HAP-1 (cell line): ENCODE data around the gene VPREB3.

Source experiments
- DNase-seq, 2 experiments: peaks; one replicate each; pipeline ENCODE4 v3.0.0-alpha.2; 2016 to 2020; ENCODE audit warnings: low spot score in 2 of 2
- H3K27me3 ChIP-seq: fragments of 250-450 bp; sonication (Bioruptor Pico); 2 replicates; pipeline ENCODE4 v1.5.1; 2020; ENCODE audit warnings: low read depth, mild to moderate bottlenecking, moderate library complexity
- H3K36me3 ChIP-seq: fragments of 250-450 bp; sonication (Bioruptor Pico); replicated peaks from 2 replicates; pipeline ENCODE4 v1.5.1; 2020; ENCODE audit warnings: mild to moderate bottlenecking
- H3K4me1 ChIP-seq: fragments of 250-450 bp; sonication (Bioruptor Pico); 2 replicates; pipeline ENCODE4 v1.5.1; 2020; ENCODE audit warnings: mild to moderate bottlenecking
- H3K4me3 ChIP-seq: fragments of 250-450 bp; sonication (Bioruptor Pico); 2 replicates; pipeline ENCODE4 v1.5.1; 2020; ENCODE audit warnings: mild to moderate bottlenecking, moderate library complexity
- H3K9me3 ChIP-seq: fragments of 250-450 bp; sonication (Bioruptor Pico); 2 replicates; pipeline ENCODE4 v1.5.1; 2020; ENCODE audit warnings: mild to moderate bottlenecking, moderate library complexity
- in situ Hi-C: fragments of 300-500 bp; cut with MboI; formaldehyde crosslinking; loops from 3 replicates; pipeline ENCODE4 v1.14.3; 2020; ENCODE audit warnings: low sequenced_read_pairs, inconsistent platforms, mixed read lengths

VPREB3 gene

DNA sequence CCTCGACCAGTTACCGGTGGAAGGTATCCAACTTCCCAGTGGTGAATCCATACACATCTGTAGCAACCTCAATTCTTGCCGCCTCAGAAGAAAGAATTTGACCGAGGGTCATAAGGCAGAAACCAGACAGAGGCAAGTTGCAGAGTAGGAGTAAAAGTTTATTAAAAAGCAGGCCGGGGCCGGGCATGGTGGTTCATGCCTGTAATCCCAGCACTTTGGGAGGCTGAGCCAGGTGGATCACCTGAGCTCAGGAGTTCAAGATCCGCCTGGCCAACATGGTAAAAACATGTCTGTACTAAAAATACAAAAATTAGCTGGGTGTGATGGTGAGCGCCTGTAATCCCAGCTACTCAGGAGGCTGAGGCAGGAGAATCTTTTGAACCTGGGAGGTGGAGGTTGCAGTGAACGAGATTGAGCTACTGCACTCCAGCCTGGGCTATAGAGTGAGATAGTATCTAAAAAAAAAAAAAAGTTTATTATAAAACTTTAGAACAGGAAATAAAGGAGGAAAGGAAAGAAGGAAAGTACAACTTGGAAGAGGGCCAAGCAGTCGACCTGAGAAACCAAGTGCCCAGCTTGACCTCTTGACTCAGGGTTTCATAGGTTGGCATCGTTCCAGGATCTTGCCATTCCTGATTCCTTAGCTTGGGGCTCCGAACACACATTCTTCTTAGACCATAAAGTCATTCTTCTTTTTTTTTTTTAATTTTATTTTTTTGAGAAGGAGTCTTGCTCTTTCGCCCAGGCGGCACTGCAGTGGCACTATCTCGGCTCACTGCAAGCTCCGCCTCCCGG, 35.7 kb downstream of the VPREB3 start:
- Histone ChIP-seq H3K27me3 (no peaks in the 10 kb centered on the region), H3K9me3 (no peaks in the 10 kb centered on the region), H3K36me3 (peaks cover 8% of the 10 kb centered on the region), H3K4me3 (no peak overlapping the region), H3K4me1 (no peaks in the 10 kb centered on the region; the same call in 1 of the 2 replicates)
- DNase-seq, result no peak
- in situ Hi-C loops, result no loop called here

DNA sequence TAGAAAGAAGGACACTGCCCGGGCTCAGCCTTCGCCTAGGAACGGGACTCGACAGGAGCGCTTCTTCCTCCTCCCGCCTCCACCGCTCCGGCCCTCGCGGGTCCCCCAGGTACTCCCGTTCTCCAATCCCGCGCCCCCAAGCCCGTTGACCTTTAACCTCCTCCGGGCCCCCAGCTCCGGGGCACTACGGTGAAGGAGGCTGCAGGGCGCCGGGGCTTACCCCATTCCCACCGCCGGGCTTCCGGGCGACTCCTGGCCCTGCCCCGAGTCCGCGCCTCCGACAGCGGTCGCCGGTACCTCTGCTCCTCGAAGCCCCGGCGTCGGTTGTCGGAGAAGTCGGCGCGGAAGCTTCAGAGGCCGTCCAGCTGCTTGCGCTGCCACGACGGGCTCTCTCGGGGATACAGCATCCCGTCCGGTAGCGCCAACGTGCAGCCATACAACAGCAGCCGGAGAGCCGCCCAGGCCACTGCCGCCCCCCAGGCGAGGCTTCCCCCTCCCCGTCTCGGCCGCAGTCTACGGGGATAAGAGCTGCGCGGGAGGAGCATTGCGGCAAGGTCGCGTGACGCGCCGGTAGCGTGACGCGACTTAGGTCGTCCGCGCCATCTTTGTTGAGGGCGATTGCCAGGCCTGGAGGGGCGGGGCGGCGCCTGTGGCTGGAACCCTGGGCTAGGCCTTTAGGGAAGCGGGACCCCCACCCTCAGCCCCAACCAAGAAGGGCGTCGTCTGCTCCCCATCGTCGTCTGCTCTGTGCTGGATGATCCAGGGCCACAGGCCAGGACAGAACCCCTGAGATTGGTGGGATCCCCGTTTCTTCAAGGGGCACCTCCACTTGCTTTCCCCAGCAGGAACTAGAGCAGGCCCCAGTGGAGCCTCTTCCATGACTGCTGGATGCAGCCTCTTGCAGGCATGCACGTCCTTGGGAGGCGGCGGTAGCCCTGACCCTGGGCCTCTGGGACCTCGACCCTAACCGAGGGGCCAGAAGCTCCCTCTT, 37.1 kb downstream of the VPREB3 start:
- Histone ChIP-seq H3K4me3 (peak overlapping the region; percentile 90), H3K9me3 (no peaks in the 10 kb centered on the region), H3K4me1 (no peaks in the 10 kb centered on the region; the same call in 1 of the 2 replicates), H3K27me3 (no peaks in the 10 kb centered on the region), H3K36me3 (peaks cover 16% of the 10 kb centered on the region)
- in situ Hi-C loops, result no loop called here
- peak; percentile 86 to 92 for DNase-seq

GRCh38 chr22:23715806-23716375, 38.3 kb downstream of the VPREB3 start:
- no peaks in the 10 kb centered on the region for H3K9me3 ChIP-seq
- H3K36me3 ChIP-seq, result peaks cover 23% of the 10 kb centered on the region
- no peaks in the 10 kb centered on the region for H3K27me3 ChIP-seq
- in situ Hi-C loops, result no loop called here
- DNase-seq, result no peak
- no peaks in the 10 kb centered on the region; the same call in 1 of the 2 replicates for H3K4me1 ChIP-seq
- peak overlapping the region; percentile 90 for H3K4me3 ChIP-seq

DNA sequence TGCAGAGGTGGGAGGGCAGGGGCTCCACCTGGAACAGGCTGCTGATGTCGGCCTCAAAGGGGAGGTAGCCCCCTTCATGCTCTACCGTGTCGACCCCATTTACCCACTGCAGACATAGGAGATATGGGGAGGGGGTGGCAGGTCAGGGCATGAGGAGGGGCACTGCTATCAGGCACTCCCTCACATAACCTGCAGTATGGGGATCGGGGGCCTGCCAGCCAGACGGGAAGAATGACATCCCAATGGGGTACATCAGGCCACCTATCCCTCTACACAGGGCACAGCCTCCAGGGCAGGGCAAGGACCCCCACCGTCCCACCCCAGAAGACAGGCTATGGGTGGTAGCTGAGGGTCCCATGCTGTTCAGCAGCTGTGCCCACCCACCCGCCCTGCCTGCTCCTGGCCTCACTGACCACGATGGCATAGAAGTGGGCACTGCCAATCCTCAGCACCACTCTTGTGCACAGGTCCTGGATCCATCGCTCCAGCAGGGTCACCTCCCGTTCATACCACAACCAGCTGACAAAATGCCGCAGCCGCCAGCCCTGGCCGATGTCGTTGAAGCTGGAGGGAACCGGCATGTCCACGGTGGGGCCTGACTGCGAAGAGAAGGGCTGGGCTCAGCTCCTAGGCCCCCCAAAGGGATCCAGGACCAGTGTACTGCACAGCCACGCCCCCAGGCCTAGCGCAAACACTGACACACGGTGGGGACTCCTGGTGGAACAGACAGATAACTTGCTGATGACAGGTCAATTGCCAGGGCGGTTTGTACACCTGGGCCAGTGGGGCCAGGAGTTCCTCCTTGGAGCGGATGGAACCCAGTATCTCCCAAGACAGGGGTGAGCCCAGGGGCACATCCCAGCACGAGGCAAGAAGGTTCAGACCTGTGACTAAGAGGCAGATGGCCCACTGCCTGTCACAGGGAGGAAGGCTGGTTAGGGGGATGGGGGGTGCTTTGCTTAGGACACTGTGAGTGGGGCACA, 39.3 kb downstream of the VPREB3 start:
- Histone ChIP-seq H3K36me3 (peaks cover 33% of the 10 kb centered on the region), H3K4me3 (no peak overlapping the region), H3K4me1 (no peaks in the 10 kb centered on the region; the same call in 1 of the 2 replicates), H3K27me3 (no peaks in the 10 kb centered on the region), H3K9me3 (no peaks in the 10 kb centered on the region)
- peak in 1 of 2 experiments; percentile 17 for DNase-seq
- in situ Hi-C loops, result no loop called here

DNA sequence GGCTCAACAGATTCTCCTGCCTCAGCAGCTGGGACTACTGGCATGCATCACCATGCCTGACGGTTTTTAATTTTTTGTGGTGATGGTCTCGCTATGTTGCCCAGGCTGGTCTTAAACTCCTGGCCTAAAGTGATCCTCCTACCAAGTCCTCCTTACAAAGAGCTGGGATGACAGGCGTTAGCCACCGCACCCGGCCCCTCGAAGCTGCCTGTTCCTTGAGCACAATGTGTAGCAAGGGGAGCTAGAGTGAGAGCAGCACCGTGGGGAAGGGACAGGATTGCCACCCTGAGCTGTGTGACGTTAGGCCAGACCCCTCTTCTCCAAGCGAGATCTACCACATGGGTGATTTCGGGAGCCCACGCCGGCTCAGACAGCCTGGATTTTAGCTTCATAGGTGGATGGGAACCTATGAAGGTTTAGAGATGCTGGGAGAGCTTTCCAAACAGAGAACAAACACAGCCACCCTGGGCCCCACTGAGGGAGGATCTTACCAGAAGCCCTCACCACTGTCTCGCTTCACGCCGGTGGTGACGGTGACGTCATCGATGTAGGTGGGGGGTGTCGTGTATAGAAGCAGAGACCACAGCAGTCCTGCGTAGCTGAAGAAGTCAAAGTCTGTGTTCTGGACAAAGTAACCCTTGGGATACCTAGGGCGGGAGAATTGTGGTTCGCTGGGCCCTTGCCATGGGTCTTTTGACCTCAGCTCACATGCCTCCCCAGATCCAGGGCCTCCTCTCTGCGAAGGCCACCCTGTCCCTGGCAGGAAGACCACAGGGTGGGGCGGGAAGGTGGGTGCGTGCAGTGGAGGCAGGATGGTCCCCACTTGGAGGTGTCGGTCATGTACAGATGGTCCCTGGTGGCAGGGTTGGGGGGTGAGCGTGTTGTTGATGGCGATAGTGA, 40.3 kb downstream of the VPREB3 start:
- Histone ChIP-seq H3K4me3 (no peak overlapping the region), H3K9me3 (no peaks in the 10 kb centered on the region), H3K36me3 (peaks cover 43% of the 10 kb centered on the region), H3K4me1 (no peaks in the 10 kb centered on the region; the same call in 1 of the 2 replicates), H3K27me3 (no peaks in the 10 kb centered on the region)
- no peak for DNase-seq
- in situ Hi-C loops, result no loop called here

DNA sequence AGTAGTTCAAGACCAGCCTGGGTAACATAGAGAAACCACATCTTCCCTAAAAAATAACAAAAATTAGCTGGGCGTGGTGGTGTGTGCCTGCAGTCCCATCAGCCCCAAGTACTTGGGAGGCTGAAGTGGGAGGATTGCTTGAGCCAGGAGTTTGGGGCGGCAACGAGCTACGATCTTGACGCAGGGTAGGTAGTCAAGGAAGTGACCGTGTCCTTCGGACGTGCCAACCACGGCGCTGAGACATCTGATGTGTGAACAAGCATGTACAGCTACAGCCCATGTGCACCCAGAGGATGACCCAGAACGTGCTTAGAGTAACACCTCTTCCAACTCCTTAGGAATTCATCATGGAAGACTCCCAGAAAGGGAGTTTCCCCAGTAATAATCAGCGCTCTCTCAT, 42.0 kb downstream of the VPREB3 start:
- H3K4me1 ChIP-seq, result no peaks in the 10 kb centered on the region; the same call in 1 of the 2 replicates
- H3K4me3 ChIP-seq, result no peak overlapping the region
- no peaks in the 10 kb centered on the region for H3K27me3 ChIP-seq
- DNase-seq, result no peak
- in situ Hi-C loops, result no loop called here
- peaks cover 57% of the 10 kb centered on the region for H3K36me3 ChIP-seq
- no peaks in the 10 kb centered on the region for H3K9me3 ChIP-seq

GRCh38 chr22:23709107-23709506, 45.1 kb downstream of the VPREB3 start:
- Histone ChIP-seq H3K27me3 (no peaks in the 10 kb centered on the region), H3K9me3 (no peaks in the 10 kb centered on the region), H3K4me1 (no peaks in the 10 kb centered on the region), H3K36me3 (peaks cover 86% of the 10 kb centered on the region), H3K4me3 (no peak overlapping the region)
- no peak for DNase-seq
- in situ Hi-C loops, result no loop called here

- no peak overlapping the region for H3K4me3 ChIP-seq
- no peaks in the 10 kb centered on the region for H3K4me1 ChIP-seq
- no peak for DNase-seq
- H3K36me3 ChIP-seq, result peaks cover 83% of the 10 kb centered on the region
- in situ Hi-C loops, result no loop called here
- no peaks in the 10 kb centered on the region for H3K27me3 ChIP-seq
- no peaks in the 10 kb centered on the region for H3K9me3 ChIP-seq
These were observed 46.0 kb downstream of the VPREB3 start for GRCh38 chr22:23708270-23708669.

GRCh38 chr22:23705358-23705757, 48.9 kb downstream of the VPREB3 start:
- in situ Hi-C loops, result no loop called here
- Histone ChIP-seq H3K4me3 (no peak overlapping the region), H3K9me3 (no peaks in the 10 kb centered on the region), H3K27me3 (no peaks in the 10 kb centered on the region), H3K36me3 (peaks cover 81% of the 10 kb centered on the region), H3K4me1 (no peaks in the 10 kb centered on the region)
- DNase-seq, result no peak

- Histone ChIP-seq H3K36me3 (peaks cover 81% of the 10 kb centered on the region), H3K27me3 (no peaks in the 10 kb centered on the region), H3K4me1 (no peaks in the 10 kb centered on the region), H3K4me3 (no peak overlapping the region), H3K9me3 (peaks cover 3% of the 10 kb centered on the region; the same call in 1 of the 2 replicates)
- in situ Hi-C loops, result no loop called here
- DNase-seq, result no peak
These were observed 49.4 kb downstream of the VPREB3 start for GRCh38 chr22:23704829-23705228.

- Histone ChIP-seq H3K27me3 (no peaks in the 10 kb centered on the region), H3K4me1 (no peaks in the 10 kb centered on the region), H3K36me3 (peaks cover 79% of the 10 kb centered on the region), H3K9me3 (peaks cover 3% of the 10 kb centered on the region; the same call in 1 of the 2 replicates), H3K4me3 (no peak overlapping the region)
- in situ Hi-C loops, result no loop called here
- DNase-seq, result no peak
These were observed 50.2 kb downstream of the VPREB3 start for GRCh38 chr22:23704062-23704461.
